GM12878 (cell line): ENCODE results near the gene ZSWIM7. TPM values are rescaled to one million over a fixed set of nuclear protein-coding genes. Genes with fewer than 3 reads are reported as not detected.

Source experiments
- ATAC-seq: fragments of 200-7000 bp; cut with Tn5 transposase; 3 replicates; pipeline ENCODE4 v1.9.1; 2020; ENCODE audit warnings: mild to moderate bottlenecking, moderate library complexity
- BruUV-seq: library from RNA; stranded (reverse); fragments of 400-500 nt; replicated peaks from 2 replicates; lab custom pipeline; 2021; lab: Mats Ljungman, UMichigan
- CTCF ChIA-PET: fragments of 300-600 bp; sonication (Branson Sonifier 250); formaldehyde crosslinking; extraction: SDS; loops from one replicate; lab custom pipeline; 2021; ENCODE audit warnings: inconsistent platforms; lab: Yijun Ruan, JAX
- POLR2A ChIA-PET: fragments of 350-600 bp; formaldehyde crosslinking; extraction: SDS; loops from one replicate; lab custom pipeline; 2021; ENCODE audit warnings: inconsistent platforms; lab: Charles Lee
- RAD21 ChIA-PET: fragments of 300-600 bp; sonication (Branson Sonifier 250); formaldehyde crosslinking; loops from one replicate; lab custom pipeline; 2023; ENCODE audit warnings: antibody characterized with exemption; ENCODE audit not compliant: unreplicated experiment; lab: Charles Lee
- SMC1A ChIA-PET: fragments of 300-600 bp; sonication (Branson Sonifier 250); formaldehyde crosslinking; loops from one replicate; lab custom pipeline; 2023; ENCODE audit not compliant: unreplicated experiment, uncharacterized antibody; lab: Charles Lee
- DNase-seq: peaks from one replicate; pipeline ENCODE4 v3.0.0-alpha.2; 2011; ENCODE audit warnings: low read depth, low spot score
- FAIRE-seq: peaks from 3 replicates; lab custom pipeline; 2011; peaks lifted over from hg19 to GRCh38; lab: Jason Lieb, UNC
- H2AFZ ChIP-seq: 2 replicates; pipeline ENCODE4 v1.6.0; 2011; ENCODE audit warnings: low read depth, low read length, control low read depth; ENCODE audit not compliant: control insufficient read depth
- H3K27ac ChIP-seq: 2 replicates; pipeline ENCODE4 v1.5.1; 2011; ENCODE audit warnings: control low read depth; ENCODE audit not compliant: control insufficient read depth, insufficient read depth
- H3K27me3 ChIP-seq, 2 experiments: replicated peaks in 1 of 2; 2 replicates each; pipeline versions ENCODE4 v1.6.0 to v1.6.1; 2011; ENCODE audit warnings: low read length in 1 of 2; ENCODE audit not compliant: control insufficient read depth in 2 of 2, insufficient read depth in 2 of 2
- H3K36me3 ChIP-seq, 2 experiments: 2 replicates each; pipeline ENCODE4 v1.5.1; 2011; ENCODE audit warnings: low read length in 1 of 2; ENCODE audit not compliant: control insufficient read depth in 2 of 2, insufficient read depth in 2 of 2
- H3K4me1 ChIP-seq: 2 replicates; pipeline ENCODE4 v1.6.1; 2011; ENCODE audit warnings: mild to moderate bottlenecking, low read length, moderate library complexity, mixed read lengths; ENCODE audit not compliant: control insufficient read depth, insufficient read depth
- H3K4me2 ChIP-seq: 2 replicates; pipeline ENCODE4 v1.6.0; 2011; ENCODE audit warnings: control low read depth; ENCODE audit not compliant: control insufficient read depth, insufficient read depth
- H3K4me3 ChIP-seq: fragments of 200-600 bp; sonication (generic); 2 replicates; pipeline ENCODE4 v1.5.1; 2016
- H3K79me2 ChIP-seq: 2 replicates; pipeline ENCODE4 v1.6.0; 2011; ENCODE audit warnings: low read length; ENCODE audit not compliant: control insufficient read depth, insufficient read depth
- H3K9ac ChIP-seq: 2 replicates; pipeline ENCODE4 v1.8.0; 2011; ENCODE audit warnings: low read length, control low read depth, mixed read lengths; ENCODE audit not compliant: control insufficient read depth, insufficient read depth
- H3K9me3 ChIP-seq: replicated peaks from 3 replicates; pipeline ENCODE4 v1.5.1; 2011; ENCODE audit warnings: mild to moderate bottlenecking, low read length; ENCODE audit not compliant: control insufficient read depth, insufficient read depth
- H4K20me1 ChIP-seq: 2 replicates; pipeline ENCODE4 v1.6.0; 2011; ENCODE audit not compliant: control insufficient read depth, insufficient read depth
- CBFB ChIP-seq: IDR thresholded peaks from 2 replicates; pipeline ENCODE4 v1.6.1; 2016; ENCODE audit warnings: antibody characterized with exemption, low read depth
- DPF2 ChIP-seq: fragments of 450-650 bp; IDR thresholded peaks from 2 replicates; pipeline ENCODE4 v1.6.1; 2017; ENCODE audit warnings: mild to moderate bottlenecking
- NFXL1 ChIP-seq: fragments of 450-650 bp; IDR thresholded peaks from 2 replicates; pipeline ENCODE4 v1.6.1; 2017; ENCODE audit warnings: antibody characterized with exemption, mild to moderate bottlenecking, borderline replicate concordance
- RELA ChIP-seq: fragments of 450-650 bp; IDR thresholded peaks from 2 replicates; pipeline ENCODE4 v1.8.0; 2014; ENCODE audit warnings: borderline replicate concordance; ENCODE audit not compliant: partially characterized antibody
- SP1 ChIP-seq: IDR thresholded peaks from one replicate; pipeline ENCODE4 v1.6.1; 2011; ENCODE audit warnings: low read depth, low read length
- STAT3 ChIP-seq: IDR thresholded peaks from 2 replicates; pipeline ENCODE4 v1.6.1; 2011; ENCODE audit warnings: low read depth, low read length, improper control_type of control experiment
- USF2 ChIP-seq: IDR thresholded peaks from 2 replicates; pipeline ENCODE4 v1.6.1; 2011; ENCODE audit warnings: low read depth, low read length, improper control_type of control experiment, borderline replicate concordance
- WGBS: methylation state at CpG from one replicate; pipeline ENCODE4 v1.1.6; 2016; ENCODE audit warnings: low lambda C conversion rate; ENCODE audit not compliant: insufficient replicate concordance, insufficient coverage; ENCODE audit errors: missing lambda C conversion rate; 5-methylcytosine and 5-hydroxymethylcytosine counted together
- in situ Hi-C: fragments of 300-500 bp; cut with MboI; formaldehyde crosslinking; loops from 9 replicates; pipeline ENCODE4 v1.14.3; 2018; ENCODE audit warnings: mixed read lengths
- intact Hi-C: fragments of 100-400 bp; cut with micrococcal nuclease; formaldehyde crosslinking; loops from one replicate; pipeline ENCODE4 v1.14.2; 2022; ENCODE audit not compliant: unreplicated experiment
- polyA plus RNA-seq, 11 experiments: library from polyadenylated mRNA; depleted of rRNA in 4 of 11; unstranded in 6 of 11; stranded (reverse) in 5 of 11; fragments of >200 nt; fragmentation: Nextera tagmentation in 4 of 11; fragmentation: Illumina TruSeq in 1 of 11; extraction: Ambion mirVana in 4 of 11; extraction: Trizol in 1 of 11; gene quantifications; 1 replicate in 1 of 11; 2 replicates in 10 of 11; pipeline versions ENCODE4 v1.2.1 to v1.2.3, GENCODE V29; 2011 to 2016; ENCODE audit warnings: inconsistent platforms in 2 of 11, missing spikeins in 2 of 11, low read depth in 1 of 11
- total RNA-seq, 4 experiments: library from RNA; depleted of rRNA in 3 of 4; stranded (reverse); fragments of >200 nt in 3 of 4; fragmentation: Illumina TruSeq in 1 of 4; extraction: Trizol in 1 of 4; gene quantifications; 2 replicates each; pipeline versions ENCODE4 v1.2.1 to v1.2.3, GENCODE V29; 2013 to 2021

The ZSWIM7 gene
- total and polyA plus RNA-seq, 10 of the 15 experiments (the other 5 are each of a cell fraction or from before 2014, with no cell fraction given), result 7.0 to 26.6 (median 9.9) TPM

DNA sequence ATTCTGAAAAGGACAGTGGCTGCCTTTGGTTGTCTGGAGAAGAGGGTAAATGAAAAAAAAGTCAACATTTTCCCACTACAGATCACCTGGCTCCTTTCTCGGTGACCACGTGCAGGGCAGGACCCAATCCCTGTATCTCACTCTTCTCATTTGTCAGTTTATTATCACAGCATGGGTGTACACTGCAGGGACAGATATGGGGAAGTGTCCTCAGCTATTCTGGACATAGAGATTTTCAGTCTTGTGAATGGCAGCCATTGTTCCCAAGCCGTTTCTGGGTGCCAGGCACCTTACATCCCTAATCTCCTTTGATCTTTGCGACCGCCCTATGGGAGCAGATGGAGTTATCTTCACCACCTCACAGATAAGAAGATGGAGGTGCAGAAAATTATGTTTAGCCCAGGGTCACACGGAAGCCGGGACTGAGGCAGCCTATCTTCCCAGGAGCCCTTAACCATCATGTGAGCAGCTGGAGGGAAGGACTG is 47.4 kb downstream of the ZSWIM7 start:
- ChIA-PET CTCF (no interaction called here), RAD21 (no interaction called here), POLR2A (no interaction called here), SMC1A (no interaction called here)
- Histone ChIP-seq H3K79me2 (no peaks in the 10 kb centered on the region), H3K9me3 (no peaks in the 10 kb centered on the region), H3K27ac (no peak overlapping the region), H2AFZ (no peak overlapping the region), H3K4me1 (no peaks in the 10 kb centered on the region), H3K36me3 (no peaks in the 10 kb centered on the region), H3K4me3 (no peak overlapping the region), H3K4me2 (no peak overlapping the region), H3K27me3 (peaks cover 0 to 3% of the 10 kb centered on the region in 2 experiments; a peak in 2 of 4 replicates), H3K9ac (no peak overlapping the region), H4K20me1 (no peaks in the 10 kb centered on the region)
- no TSS peak for BruUV-seq
- no peak for ATAC-seq
- TF ChIP-seq RELA (no peak), CBFB (no peak), SP1 (no peak), USF2 (no peak), DPF2 (no peak), NFXL1 (no peak), STAT3 (no peak)
- in situ Hi-C loops (no loop called here), intact Hi-C loops (no loop called here)
- no peak for FAIRE-seq
- no peak for DNase-seq
- WGBS, result 57% methylated on average over 7 of the region's 7 CpGs
